Effector memory CD4-positive, alpha-beta T cell (primary cell): ENCODE data around the gene METTL22.

Experiments used
- DNase-seq, 3 donors: peaks; one replicate each; pipeline ENCODE4 v3.0.0-alpha.2; 2020
- H3K27ac ChIP-seq: 2 replicates; pipeline ENCODE4 v1.7.0; 2013; ENCODE audit warnings: mild to moderate bottlenecking, low read length, moderate library complexity; ENCODE audit not compliant: insufficient read depth, poor library complexity, severe bottlenecking
- H3K27me3 ChIP-seq: replicated peaks from 2 replicates; pipeline ENCODE4 v1.7.0; 2013; ENCODE audit warnings: mild to moderate bottlenecking, low read length; ENCODE audit not compliant: insufficient read depth, control insufficient read depth, poor library complexity, severe bottlenecking
- H3K36me3 ChIP-seq: 2 replicates; pipeline ENCODE4 v1.7.0; 2013; ENCODE audit warnings: mild to moderate bottlenecking, low read length, moderate library complexity; ENCODE audit not compliant: control insufficient read depth, insufficient read depth
- H3K4me1 ChIP-seq: 2 replicates; pipeline ENCODE4 v1.7.0; 2013; ENCODE audit warnings: low read length, mild to moderate bottlenecking; ENCODE audit not compliant: control insufficient read depth, insufficient read depth, poor library complexity, severe bottlenecking
- H3K4me3 ChIP-seq: 2 replicates; pipeline ENCODE4 v1.7.0; 2013; ENCODE audit warnings: low read length, low read depth, mild to moderate bottlenecking; ENCODE audit not compliant: insufficient read depth, poor library complexity, severe bottlenecking
- H3K9me3 ChIP-seq: 2 replicates; pipeline ENCODE4 v1.7.0; 2013; ENCODE audit warnings: mild to moderate bottlenecking, low read length, moderate library complexity; ENCODE audit not compliant: control insufficient read depth

Gene METTL22

GRCh38 chr16:8619671-8620370 lies 1.7 kb upstream of the METTL22 start:
- H3K27ac ChIP-seq = no peak overlapping the region
- H3K27me3 ChIP-seq = no peaks in the 10 kb centered on the region
- H3K36me3 ChIP-seq = no peaks in the 10 kb centered on the region
- no peaks in the 10 kb centered on the region for H3K9me3 ChIP-seq
- H3K4me3 ChIP-seq = no peak overlapping the region
- no peak for DNase-seq
- peaks cover 6% of the 10 kb centered on the region for H3K4me1 ChIP-seq

GRCh38 chr16:8620535-8620934 lies 963 bp upstream of the METTL22 start:
- Histone ChIP-seq H3K4me3 (no peak overlapping the region), H3K36me3 (peaks cover 2% of the 10 kb centered on the region), H3K4me1 (peaks cover 6% of the 10 kb centered on the region), H3K27me3 (no peaks in the 10 kb centered on the region), H3K9me3 (no peaks in the 10 kb centered on the region), H3K27ac (no peak overlapping the region)
- DNase-seq = no peak

GRCh38 chr16:8621222-8621571 lies 301 bp upstream of the METTL22 start:
- H3K27ac ChIP-seq = peak overlapping the region; percentile 77
- H3K4me3 ChIP-seq = peak overlapping the region; percentile 98
- DNase-seq = no peak

GRCh38 chr16:8622315-8622656 lies 788 bp downstream of the METTL22 start:
- no peak overlapping the region for H3K27ac ChIP-seq
- peak overlapping the region; percentile 98 for H3K4me3 ChIP-seq

More at GRCh38 chr16:8621222-8621571, 301 bp upstream of the METTL22 start:
- no peaks in the 10 kb centered on the region for H3K27me3 ChIP-seq
- peaks cover 8% of the 10 kb centered on the region for H3K36me3 ChIP-seq
- no peaks in the 10 kb centered on the region for H3K9me3 ChIP-seq
- H3K4me1 ChIP-seq = peaks cover 6% of the 10 kb centered on the region

GRCh38 chr16:8623634-8624033 lies 2.1 kb downstream of the METTL22 start:
- no peak for DNase-seq

More at GRCh38 chr16:8622315-8622656, 788 bp downstream of the METTL22 start:
- Histone ChIP-seq H3K9me3 (no peaks in the 10 kb centered on the region), H3K27me3 (no peaks in the 10 kb centered on the region), H3K36me3 (peaks cover 14% of the 10 kb centered on the region), H3K4me1 (peaks cover 6% of the 10 kb centered on the region)
- DNase-seq = no peak

DNA sequence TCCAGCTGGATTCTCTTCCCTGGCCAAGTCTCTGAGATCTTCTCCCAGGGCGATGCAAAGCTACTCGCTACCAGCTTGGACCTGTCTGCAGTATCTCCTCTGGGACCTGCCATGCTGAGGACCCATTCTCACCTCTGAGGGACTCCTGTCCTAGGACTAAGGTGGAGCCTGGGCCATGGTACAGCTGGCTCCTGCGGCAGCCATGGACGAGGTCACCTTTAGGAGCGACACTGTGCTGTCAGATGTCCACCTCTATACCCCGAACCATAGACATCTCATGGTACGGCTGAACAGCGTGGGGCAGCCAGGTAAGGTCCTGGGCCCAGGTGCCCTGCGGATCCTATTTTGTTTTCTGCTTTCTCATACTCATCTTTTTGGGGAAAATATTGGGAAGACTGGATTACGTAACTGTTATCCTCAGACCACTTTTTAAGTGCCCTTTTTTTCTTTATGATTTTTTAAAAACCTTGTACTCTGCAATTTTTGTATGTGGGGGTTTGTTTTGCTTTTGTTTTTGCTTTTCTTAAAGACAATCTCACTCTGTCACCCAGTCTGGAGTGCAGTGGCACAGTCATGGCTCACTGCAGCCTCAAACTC lies 4.1 kb downstream of the METTL22 start:
- no peaks in the 10 kb centered on the region for H3K27me3 ChIP-seq
- H3K4me1 ChIP-seq = peaks cover 6% of the 10 kb centered on the region
- no peak for DNase-seq
- no peak overlapping the region for H3K4me3 ChIP-seq
- peaks cover 47% of the 10 kb centered on the region for H3K36me3 ChIP-seq
- no peak overlapping the region for H3K27ac ChIP-seq
- H3K9me3 ChIP-seq = no peaks in the 10 kb centered on the region

More at GRCh38 chr16:8623634-8624033, 2.1 kb downstream of the METTL22 start:
- Histone ChIP-seq H3K4me3 (no peak overlapping the region), H3K4me1 (peaks cover 6% of the 10 kb centered on the region), H3K27me3 (no peaks in the 10 kb centered on the region), H3K27ac (no peak overlapping the region), H3K9me3 (no peaks in the 10 kb centered on the region), H3K36me3 (peaks cover 28% of the 10 kb centered on the region)

- no peak for DNase-seq
- H3K27ac ChIP-seq = no peak overlapping the region
- H3K4me3 ChIP-seq = no peak overlapping the region
- H3K9me3 ChIP-seq = no peaks in the 10 kb centered on the region
- H3K27me3 ChIP-seq = no peaks in the 10 kb centered on the region
- H3K36me3 ChIP-seq = peaks cover 55% of the 10 kb centered on the region
- peaks cover 4% of the 10 kb centered on the region for H3K4me1 ChIP-seq
Measured at GRCh38 chr16:8626946-8627345, 5.4 kb downstream of the METTL22 start.

DNA sequence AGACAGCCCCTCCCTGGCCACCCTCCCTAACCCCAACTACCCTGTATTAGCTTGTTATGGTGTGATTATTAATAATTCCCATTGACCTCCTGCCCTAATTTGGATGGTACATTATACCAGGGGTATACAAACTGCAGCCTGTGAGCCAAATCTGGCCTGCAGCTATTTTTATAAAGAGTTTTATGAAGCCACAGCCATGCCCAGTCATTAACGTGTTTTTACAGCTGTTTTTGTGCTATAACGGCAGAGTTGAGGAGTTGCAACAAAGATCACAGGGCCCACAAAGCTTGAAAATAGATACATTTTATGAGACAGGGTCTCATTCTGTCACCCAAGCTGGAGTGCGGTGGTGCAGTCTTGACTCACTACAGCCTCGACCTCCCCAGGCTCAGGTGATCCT lies 6.0 kb downstream of the METTL22 start:
- no peaks in the 10 kb centered on the region for H3K4me1 ChIP-seq
- peaks cover 60% of the 10 kb centered on the region for H3K36me3 ChIP-seq
- DNase-seq = no peak
- no peaks in the 10 kb centered on the region for H3K9me3 ChIP-seq
- no peaks in the 10 kb centered on the region for H3K27me3 ChIP-seq
- H3K27ac ChIP-seq = no peak overlapping the region
- no peak overlapping the region for H3K4me3 ChIP-seq

GRCh38 chr16:8628981-8629725 lies 7.7 kb downstream of the METTL22 start:
- Histone ChIP-seq H3K9me3 (no peaks in the 10 kb centered on the region), H3K36me3 (peaks cover 68% of the 10 kb centered on the region), H3K4me3 (no peak overlapping the region), H3K4me1 (no peaks in the 10 kb centered on the region), H3K27ac (no peak overlapping the region), H3K27me3 (no peaks in the 10 kb centered on the region)
- DNase-seq = no peak
